B cell (primary cell): Measurements from ENCODE around the gene LTA4H.

Experiments used
- EZH2 ChIP-seq: IDR thresholded peaks from 2 replicates; pipeline ENCODE4 v1.6.1; 2012; ENCODE audit warnings: borderline replicate concordance, low read depth, mild to moderate bottlenecking, moderate library complexity, low read length; ENCODE audit not compliant: insufficient read depth, poor library complexity, severe bottlenecking
- TF ChIP-seq, protein P1 (sequence below): fragments of 200-600 bp; IDR thresholded peaks from one replicate; pipeline ENCODE4 v1.8.0; 2022; ENCODE audit warnings: antibody characterized with exemption, mild to moderate bottlenecking

DNA sequence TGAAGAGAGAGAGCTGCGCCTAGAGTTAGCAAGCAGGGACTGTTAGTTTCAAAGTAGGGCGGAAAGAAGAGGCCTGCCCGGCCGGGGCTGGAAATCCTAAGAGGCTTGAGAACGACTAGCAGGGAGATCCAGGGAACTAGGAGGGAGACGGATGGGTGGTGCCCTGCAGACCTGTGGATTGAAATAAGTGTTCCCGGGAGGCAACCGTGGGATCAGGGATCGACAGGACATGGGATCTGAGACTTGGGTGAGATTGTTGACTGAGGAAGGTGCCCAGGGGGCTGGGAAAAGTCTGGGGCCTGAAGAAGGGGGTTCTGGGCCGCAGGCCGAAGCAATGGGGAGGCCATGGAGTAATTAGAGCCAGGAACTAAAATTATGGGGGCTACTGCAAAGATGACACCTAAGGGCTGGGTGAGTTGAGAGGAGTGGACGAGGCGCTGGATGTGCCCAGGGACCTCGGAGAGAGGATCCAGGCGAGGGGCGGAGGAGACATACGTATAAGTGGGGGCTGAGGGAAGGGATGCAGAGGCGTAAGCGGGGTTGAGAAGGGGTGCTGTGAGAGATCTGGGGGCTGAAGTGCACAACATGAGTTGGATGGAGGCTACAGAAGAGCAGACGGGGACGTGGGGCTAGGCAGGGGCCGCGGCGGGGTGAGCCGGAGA, 635 bp downstream of the LTA4H start:
- TF ChIP-seq, protein P1, sequence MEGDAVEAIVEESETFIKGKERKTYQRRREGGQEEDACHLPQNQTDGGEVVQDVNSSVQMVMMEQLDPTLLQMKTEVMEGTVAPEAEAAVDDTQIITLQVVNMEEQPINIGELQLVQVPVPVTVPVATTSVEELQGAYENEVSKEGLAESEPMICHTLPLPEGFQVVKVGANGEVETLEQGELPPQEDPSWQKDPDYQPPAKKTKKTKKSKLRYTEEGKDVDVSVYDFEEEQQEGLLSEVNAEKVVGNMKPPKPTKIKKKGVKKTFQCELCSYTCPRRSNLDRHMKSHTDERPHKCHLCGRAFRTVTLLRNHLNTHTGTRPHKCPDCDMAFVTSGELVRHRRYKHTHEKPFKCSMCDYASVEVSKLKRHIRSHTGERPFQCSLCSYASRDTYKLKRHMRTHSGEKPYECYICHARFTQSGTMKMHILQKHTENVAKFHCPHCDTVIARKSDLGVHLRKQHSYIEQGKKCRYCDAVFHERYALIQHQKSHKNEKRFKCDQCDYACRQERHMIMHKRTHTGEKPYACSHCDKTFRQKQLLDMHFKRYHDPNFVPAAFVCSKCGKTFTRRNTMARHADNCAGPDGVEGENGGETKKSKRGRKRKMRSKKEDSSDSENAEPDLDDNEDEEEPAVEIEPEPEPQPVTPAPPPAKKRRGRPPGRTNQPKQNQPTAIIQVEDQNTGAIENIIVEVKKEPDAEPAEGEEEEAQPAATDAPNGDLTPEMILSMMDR: no peak
- no peak for TF ChIP-seq EZH2
